IPS DF 19.7 (cell line): Measurements from ENCODE around the gene CNNM4.

Experiments
- DNase-seq: peaks from one replicate; pipeline ENCODE4 v3.0.0-alpha.2; 2013; ENCODE audit warnings: low read depth, low spot score

CNNM4 gene

GRCh38 chr2:96758987-96759386 is 1.7 kb upstream of the CNNM4 start:
- DNase-seq: no peak

GRCh38 chr2:96759548-96759947 is 1.2 kb upstream of the CNNM4 start:
- DNase-seq: no peak

- no peak for DNase-seq
Measured at GRCh38 chr2:96760986-96761832, 507 bp downstream of the CNNM4 start.

GRCh38 chr2:96762529-96763311 is 2.0 kb downstream of the CNNM4 start:
- no peak for DNase-seq

GRCh38 chr2:96763511-96764252 is 3.0 kb downstream of the CNNM4 start:
- no peak for DNase-seq

GRCh38 chr2:96764253-96764637 is 3.5 kb downstream of the CNNM4 start:
- no peak for DNase-seq

- DNase-seq: no peak
Measured at GRCh38 chr2:96767135-96767871, 6.6 kb downstream of the CNNM4 start.

GRCh38 chr2:96768083-96768561 is 7.4 kb downstream of the CNNM4 start:
- DNase-seq: no peak

- DNase-seq: no peak
Measured at GRCh38 chr2:96769814-96770213, 9.1 kb downstream of the CNNM4 start.

- DNase-seq: no peak
Measured at GRCh38 chr2:96770442-96771202, 9.9 kb downstream of the CNNM4 start.

GRCh38 chr2:96771796-96772618 is 11.3 kb downstream of the CNNM4 start:
- no peak for DNase-seq

GRCh38 chr2:96772903-96773671 is 12.4 kb downstream of the CNNM4 start:
- DNase-seq: no peak

GRCh38 chr2:96773922-96774321 is 13.2 kb downstream of the CNNM4 start:
- no peak for DNase-seq

GRCh38 chr2:96775160-96775559 is 14.5 kb downstream of the CNNM4 start:
- no peak for DNase-seq

GRCh38 chr2:96783388-96783787 is 22.7 kb downstream of the CNNM4 start:
- DNase-seq: no peak

GRCh38 chr2:96787411-96787810 is 26.7 kb downstream of the CNNM4 start:
- no peak for DNase-seq

- no peak for DNase-seq
Measured at GRCh38 chr2:96788442-96789244, 27.9 kb downstream of the CNNM4 start.

GRCh38 chr2:96789245-96789617 is 28.5 kb downstream of the CNNM4 start:
- DNase-seq: no peak
